Gastrocnemius medialis (tissue), 4 donors: Measurements from ENCODE around the gene TPD52L1.

ENCODE experiments used
- CTCF ChIP-seq, 5 experiments: fragments of 450-650 bp in 3 of 5; fragments of 200-600 bp in 2 of 5; sonication (generic) in 2 of 5; IDR thresholded peaks in 4 of 5; conservative IDR thresholded peaks in 1 of 5; 1 replicate in 4 of 5; 2 replicates in 1 of 5; pipeline ENCODE4 v1.5.1; 2016 to 2019; ENCODE audit warnings: antibody characterized with exemption in 5 of 5, mild to moderate bottlenecking in 3 of 5, moderate library complexity in 3 of 5
- POLR2A ChIP-seq, 2 donors: fragments of 450-650 bp; IDR thresholded peaks; one replicate each; pipeline ENCODE4 v1.6.1; 2017; ENCODE audit warnings: antibody characterized with exemption in 2 of 2, mild to moderate bottlenecking in 2 of 2, moderate library complexity in 2 of 2

- TF ChIP-seq CTCF (IDR thresholded peaks at IDR 0.05 in 4 of 5, conservative IDR thresholded peaks at IDR 0.05 in 1 of 5) (no peak), POLR2A (IDR thresholded peaks at IDR 0.05) (no peak)
Observed at GRCh38 chr6:125294036-125294435, 140.5 kb downstream of the TPD52L1 start.
